NB4 (cell line): ENCODE measurements around the gene PYROXD2.

Source experiments
- DNase-seq: peaks from one replicate; pipeline ENCODE4 v3.0.0; 2010; ENCODE audit warnings: low read depth
- H3K4me3 ChIP-seq: one replicate; pipeline ENCODE4 v1.5.1; 2011; ENCODE audit warnings: mild to moderate bottlenecking, low read depth, low read length, moderate library complexity
- MYC ChIP-seq: IDR thresholded peaks from 2 replicates; pipeline ENCODE4 v1.6.1; 2011; ENCODE audit warnings: low read depth, low read length
- POLR2A ChIP-seq: IDR thresholded peaks from 2 replicates; pipeline ENCODE4 v1.6.1; 2011; ENCODE audit warnings: mild to moderate bottlenecking; ENCODE audit not compliant: insufficient read length; ENCODE audit errors: extremely low read depth
- TF ChIP-seq, protein P1 (sequence below): IDR thresholded peaks from 2 replicates; pipeline ENCODE4 v1.6.1; 2011; ENCODE audit warnings: low read depth, low read length
- TF ChIP-seq, protein P2 (sequence below): IDR thresholded peaks from one replicate; pipeline ENCODE4 v1.5.1; 2012; ENCODE audit warnings: low read depth, low read length

Gene PYROXD2

DNA sequence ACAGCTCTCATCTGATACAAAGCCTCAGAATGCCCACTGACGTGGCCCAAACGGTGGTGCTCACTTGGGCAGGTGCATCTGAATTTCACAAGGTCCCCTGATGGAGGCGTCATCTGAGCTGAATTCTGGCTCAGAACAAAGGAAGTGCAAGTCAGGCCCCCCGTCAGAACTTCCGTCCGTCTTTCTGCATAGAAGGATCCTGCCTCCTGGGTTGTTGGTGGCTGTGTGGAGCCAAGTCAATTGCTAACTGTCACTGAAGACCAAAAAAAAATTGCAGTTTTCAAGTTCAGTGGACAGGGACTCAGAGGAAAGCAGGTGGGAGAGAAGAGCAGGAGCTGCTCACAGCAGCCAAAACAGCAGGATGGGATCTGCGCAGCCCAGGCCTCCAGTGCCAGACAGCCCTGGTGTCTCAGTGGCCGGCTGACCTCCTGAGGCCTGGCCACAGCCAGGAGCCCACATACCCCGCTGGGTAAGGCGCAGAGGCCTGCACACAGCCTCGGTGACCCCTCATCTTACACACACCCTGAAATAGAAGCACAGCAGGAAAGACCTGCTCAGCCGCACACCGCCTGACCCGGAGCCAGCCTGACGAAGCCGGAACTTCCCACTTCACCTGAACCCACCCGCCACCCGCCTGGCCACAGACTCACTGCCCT is 49.4 kb downstream of the PYROXD2 start:
- no peak overlapping the region for H3K4me3 ChIP-seq
- TF ChIP-seq, protein P1, sequence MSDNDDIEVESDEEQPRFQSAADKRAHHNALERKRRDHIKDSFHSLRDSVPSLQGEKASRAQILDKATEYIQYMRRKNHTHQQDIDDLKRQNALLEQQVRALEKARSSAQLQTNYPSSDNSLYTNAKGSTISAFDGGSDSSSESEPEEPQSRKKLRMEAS, result no peak
- no peak for DNase-seq

DNA sequence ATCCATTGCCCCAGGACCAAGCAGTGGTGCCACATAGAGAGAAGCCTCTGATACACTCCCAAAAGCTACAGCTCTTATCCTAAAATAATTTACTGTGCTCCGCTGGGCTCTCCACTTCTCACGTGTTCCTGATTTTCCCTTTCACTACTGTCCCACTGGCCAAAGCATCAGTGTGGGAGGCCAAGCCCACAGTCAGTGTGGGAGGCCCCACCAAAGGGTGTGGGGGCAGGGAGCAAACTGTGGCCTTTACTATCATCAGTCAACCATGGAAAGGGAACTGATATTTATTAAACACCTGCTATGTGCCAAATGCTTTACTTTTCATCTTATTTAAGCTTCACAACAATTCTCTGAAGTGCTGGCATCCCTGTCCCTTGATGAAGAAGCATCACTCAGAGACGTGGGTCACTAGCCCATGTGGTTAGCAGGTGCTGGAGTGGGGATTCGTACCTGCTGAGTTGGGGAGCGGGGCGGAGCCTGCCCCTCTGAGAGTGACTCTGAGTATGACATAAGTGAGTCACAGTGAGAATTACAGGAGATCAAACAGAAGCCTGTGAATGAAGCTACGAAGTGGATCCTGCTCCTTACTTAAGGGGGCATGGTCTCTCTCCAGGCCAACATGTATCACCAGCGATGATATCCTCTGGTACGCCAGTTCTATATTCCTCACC is 50.4 kb downstream of the PYROXD2 start:
- TF ChIP-seq, protein P2, sequence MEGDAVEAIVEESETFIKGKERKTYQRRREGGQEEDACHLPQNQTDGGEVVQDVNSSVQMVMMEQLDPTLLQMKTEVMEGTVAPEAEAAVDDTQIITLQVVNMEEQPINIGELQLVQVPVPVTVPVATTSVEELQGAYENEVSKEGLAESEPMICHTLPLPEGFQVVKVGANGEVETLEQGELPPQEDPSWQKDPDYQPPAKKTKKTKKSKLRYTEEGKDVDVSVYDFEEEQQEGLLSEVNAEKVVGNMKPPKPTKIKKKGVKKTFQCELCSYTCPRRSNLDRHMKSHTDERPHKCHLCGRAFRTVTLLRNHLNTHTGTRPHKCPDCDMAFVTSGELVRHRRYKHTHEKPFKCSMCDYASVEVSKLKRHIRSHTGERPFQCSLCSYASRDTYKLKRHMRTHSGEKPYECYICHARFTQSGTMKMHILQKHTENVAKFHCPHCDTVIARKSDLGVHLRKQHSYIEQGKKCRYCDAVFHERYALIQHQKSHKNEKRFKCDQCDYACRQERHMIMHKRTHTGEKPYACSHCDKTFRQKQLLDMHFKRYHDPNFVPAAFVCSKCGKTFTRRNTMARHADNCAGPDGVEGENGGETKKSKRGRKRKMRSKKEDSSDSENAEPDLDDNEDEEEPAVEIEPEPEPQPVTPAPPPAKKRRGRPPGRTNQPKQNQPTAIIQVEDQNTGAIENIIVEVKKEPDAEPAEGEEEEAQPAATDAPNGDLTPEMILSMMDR, result no peak
- TF ChIP-seq, protein P1, result no peak
- TF ChIP-seq MYC (no peak), POLR2A (no peak)
- no peak for DNase-seq
- H3K4me3 ChIP-seq, result no peak overlapping the region

DNA sequence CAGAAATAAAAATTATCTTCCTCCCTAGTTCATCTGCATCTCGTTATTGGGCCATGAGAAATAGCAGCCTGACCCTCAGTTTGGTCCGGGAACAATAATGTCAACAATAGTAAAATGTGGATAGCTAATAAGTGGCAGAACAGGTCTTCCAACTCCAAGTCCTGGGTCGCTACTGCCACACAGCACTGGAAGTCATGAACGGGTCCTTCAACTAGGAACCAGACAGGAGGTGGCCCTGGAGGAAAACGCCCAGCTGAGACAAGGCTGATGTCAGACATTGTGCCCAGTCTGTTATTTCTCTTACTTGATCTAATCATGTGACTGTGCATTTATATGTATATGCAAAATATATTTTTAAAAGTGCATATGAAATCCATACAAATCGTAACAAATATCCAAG is 51.8 kb downstream of the PYROXD2 start:
- DNase-seq, result no peak
- TF ChIP-seq, protein P1, result no peak
- no peak overlapping the region for H3K4me3 ChIP-seq

DNA sequence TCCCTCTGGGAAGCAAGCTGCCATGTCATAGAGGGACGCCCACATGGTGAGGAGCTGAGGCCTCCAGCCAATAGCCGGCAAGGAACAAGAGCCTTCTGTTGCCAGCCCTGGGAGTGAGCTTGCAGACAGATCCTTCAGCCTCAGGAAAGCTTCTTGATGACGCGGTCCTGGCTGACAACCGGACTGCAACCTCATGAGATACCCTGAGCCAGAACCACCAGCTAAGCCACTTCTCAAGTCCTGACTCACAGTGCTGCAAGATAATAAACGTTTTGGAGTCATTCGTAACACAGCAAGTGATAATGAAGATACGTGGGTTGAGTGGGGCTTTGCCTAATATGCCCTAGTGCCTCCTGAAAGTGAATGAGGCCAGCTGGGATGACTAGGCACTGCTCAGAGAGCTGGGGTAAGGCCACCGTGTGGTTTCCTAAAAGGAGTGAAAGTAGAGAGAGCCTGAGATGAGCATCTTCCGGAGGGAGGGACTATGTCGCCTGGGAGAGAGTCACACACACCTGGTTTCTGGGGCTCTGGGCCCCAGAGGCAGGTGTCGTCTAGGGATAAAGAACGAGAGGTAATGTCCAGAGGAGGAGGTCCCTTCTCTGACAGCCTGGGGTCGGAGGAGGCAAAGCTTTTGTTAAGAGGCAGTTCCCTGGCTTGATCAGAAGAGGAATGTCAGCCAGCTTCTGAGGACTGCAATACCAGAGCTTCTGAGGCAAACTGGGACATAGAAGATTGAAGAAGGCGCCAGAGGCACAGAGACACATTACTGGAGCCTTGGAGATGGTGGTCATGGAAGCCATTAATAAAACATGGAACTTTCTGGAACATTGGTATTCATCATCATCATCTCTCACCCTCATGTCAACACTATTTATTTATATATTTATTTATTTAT is 53.6 kb downstream of the PYROXD2 start:
- TF ChIP-seq, protein P1, result no peak
- TF ChIP-seq MYC (no peak), POLR2A (no peak)
- TF ChIP-seq, protein P2, result no peak
- DNase-seq, result peak; percentile 28
- H3K4me3 ChIP-seq, result no peak overlapping the region

DNA sequence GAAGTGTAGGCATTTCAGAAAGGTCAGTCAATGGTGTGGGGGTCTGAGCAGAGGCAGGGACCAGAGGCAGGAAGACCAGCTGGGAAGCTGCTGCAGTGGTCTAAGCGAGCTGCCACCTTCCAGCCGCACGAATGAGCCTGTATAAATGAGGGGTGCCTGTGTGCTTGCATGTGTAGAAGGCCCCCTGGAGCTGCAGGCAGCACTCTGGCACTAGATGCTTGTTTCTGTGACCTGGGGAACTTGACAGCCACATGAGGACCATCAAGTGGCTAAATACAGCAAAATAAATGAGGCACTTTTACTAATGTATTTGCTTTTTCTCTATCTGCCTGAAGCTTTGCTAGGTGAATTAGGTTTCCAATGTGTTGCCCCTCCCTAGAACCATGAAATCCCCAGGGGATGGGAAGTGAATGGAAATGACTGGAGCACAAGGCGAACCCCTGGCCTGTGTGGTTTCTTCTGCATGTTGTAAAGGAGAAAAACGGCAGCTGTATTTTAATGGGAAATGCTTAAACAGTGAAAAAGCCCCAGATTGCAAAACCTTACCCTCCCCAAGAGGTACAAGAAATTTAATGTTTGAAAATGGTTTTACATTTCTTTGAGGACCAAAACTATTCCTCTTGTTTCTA is 57.7 kb downstream of the PYROXD2 start:
- TF ChIP-seq MYC (no peak), POLR2A (no peak)
- TF ChIP-seq, protein P2, result no peak
- TF ChIP-seq, protein P1, result no peak
- H3K4me3 ChIP-seq, result no peak overlapping the region
- DNase-seq, result peak; percentile 68

DNA sequence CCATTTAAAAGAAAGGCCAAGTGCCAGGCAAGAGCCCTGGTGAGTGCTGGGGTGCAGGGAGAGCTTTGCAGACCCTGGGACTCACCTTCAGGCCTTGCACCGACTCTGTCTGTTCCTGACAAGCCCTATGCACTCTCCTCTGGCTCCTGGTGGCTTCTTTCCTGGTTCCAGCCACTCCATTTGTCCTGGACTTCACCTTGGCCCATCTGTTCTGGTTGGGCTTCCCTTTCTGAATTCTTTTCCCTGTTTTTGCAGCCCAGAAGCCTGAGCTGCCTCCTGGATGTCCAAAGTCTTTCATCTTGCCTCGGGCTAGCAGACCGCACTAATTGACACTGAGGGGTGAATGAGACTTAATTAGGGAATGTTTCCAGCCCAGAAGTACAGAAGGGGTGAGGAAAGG is 60.5 kb downstream of the PYROXD2 start:
- DNase-seq, result no peak
- no peak overlapping the region for H3K4me3 ChIP-seq
- TF ChIP-seq, protein P2, result no peak
- TF ChIP-seq, protein P1, result no peak
- no peak for TF ChIP-seq MYC
- TF ChIP-seq POLR2A, result no peak
